ENCODE measurements around the gene CCDC88C.
A peak's percentile ranks its signal among the peaks of the same experiment; 100 is the strongest.

CCDC88C gene

DNA sequence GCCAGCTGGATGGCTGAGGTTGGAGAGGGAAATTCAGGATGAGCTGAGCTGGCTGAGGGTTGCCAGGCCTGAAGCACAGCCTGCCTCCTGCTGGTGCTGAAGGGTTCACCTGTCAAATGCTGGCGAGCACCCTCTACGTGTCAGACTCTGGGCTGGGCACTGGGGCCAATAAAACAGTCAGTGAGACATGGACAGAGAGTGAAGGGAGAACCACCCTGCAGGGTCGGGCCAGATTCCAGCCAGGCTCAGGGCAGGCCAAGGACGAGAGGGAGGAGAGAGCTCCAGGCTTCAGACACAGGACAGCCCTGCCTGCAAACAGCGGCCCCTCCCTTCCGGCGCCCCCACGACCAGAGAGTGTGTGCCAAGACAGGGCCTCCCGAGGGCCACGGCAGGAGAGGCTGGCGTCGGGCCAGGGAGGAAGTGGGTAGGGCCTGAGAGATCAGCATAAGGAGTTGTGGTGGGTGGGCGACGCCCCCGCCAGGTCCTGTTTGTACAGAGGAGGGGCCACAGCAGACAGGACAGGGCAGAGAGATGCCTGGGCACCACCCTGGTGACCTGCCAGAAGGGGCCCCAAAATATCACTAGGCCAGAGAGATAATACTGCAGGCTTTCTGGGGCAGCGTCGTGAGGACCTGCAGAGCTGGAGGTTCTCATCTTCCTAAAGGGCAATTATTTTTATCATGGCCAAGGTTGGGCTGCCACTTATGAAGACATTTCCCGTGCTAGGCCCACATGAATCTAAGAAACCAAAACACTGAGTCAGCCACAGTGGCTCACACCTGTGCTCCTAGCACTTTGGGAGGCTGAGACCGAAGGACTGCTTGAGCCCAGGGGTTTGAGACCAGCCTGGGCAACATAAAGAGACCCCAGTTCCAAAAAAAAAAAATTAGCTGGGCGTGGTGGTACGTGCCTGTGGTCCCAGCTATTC, 100.0 kb downstream of the CCDC88C start:
- no peaks in the 10 kb centered on the region for H3K9me2 ChIP-seq (ENCODE audit: low read depth, low read length)
- H3K4me2 ChIP-seq (ENCODE audit: low read length): peak overlapping the region; percentile 26
- peaks cover 93% of the 10 kb centered on the region for H3K36me3 ChIP-seq (ENCODE audit: insufficient read depth, low read length)

DNA sequence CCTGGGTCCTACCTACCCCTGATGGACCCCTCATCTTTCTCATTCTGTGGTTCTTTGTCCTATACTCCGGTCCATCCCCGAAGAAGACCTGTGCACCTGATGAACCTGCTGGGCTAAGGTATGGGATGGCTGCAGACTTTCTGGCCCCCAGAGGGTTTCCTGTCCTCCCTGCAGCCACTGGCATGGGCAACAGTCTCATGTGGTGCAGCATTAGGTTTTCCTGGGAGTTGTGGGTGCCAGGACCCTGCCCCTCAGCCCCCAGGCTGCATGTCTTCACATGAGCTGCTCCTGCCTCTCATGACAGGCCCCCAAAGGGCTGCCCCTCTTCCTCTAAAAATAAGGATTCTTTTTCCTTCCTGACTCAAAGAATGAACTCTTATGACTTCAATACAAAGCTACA, 100.9 kb downstream of the CCDC88C start:
- Histone ChIP-seq H3K79me2 (ENCODE audit: insufficient read depth, low read length) (no peaks in the 10 kb centered on the region), H3K36me3 (ENCODE audit: insufficient read depth, low read length) (peaks cover 91% of the 10 kb centered on the region), H2AFZ (ENCODE audit: low read length) (no peak overlapping the region), H3K27ac (ENCODE audit: low read depth, low read length, poor library complexity, severe bottlenecking) (peak overlapping the region; percentile 80), H3K27me3 (ENCODE audit: insufficient read depth, low read length) (no peaks in the 10 kb centered on the region), H4K20me1 (ENCODE audit: insufficient read depth, low read length) (no peaks in the 10 kb centered on the region), H3K9ac (ENCODE audit: low read length) (peak overlapping the region; percentile 32; the same call in 1 of the 2 replicates), H3K9me2 (ENCODE audit: low read depth, low read length) (no peaks in the 10 kb centered on the region), H3F3A (ENCODE audit: insufficient read depth, low read length) (no peaks in the 10 kb centered on the region), H3K4me2 (ENCODE audit: low read length) (peak overlapping the region; percentile 26; the same call in 1 of the 2 replicates), H3K4me3 (ENCODE audit: low read depth, low read length, poor library complexity, severe bottlenecking) (no peak overlapping the region), H3K4me1 (ENCODE audit: insufficient read depth, low read length, severe bottlenecking) (peaks cover 32% of the 10 kb centered on the region), H3K9me3 (ENCODE audit: low read length) (no peaks in the 10 kb centered on the region)
- TF ChIP-seq, protein P1, sequence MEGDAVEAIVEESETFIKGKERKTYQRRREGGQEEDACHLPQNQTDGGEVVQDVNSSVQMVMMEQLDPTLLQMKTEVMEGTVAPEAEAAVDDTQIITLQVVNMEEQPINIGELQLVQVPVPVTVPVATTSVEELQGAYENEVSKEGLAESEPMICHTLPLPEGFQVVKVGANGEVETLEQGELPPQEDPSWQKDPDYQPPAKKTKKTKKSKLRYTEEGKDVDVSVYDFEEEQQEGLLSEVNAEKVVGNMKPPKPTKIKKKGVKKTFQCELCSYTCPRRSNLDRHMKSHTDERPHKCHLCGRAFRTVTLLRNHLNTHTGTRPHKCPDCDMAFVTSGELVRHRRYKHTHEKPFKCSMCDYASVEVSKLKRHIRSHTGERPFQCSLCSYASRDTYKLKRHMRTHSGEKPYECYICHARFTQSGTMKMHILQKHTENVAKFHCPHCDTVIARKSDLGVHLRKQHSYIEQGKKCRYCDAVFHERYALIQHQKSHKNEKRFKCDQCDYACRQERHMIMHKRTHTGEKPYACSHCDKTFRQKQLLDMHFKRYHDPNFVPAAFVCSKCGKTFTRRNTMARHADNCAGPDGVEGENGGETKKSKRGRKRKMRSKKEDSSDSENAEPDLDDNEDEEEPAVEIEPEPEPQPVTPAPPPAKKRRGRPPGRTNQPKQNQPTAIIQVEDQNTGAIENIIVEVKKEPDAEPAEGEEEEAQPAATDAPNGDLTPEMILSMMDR (IDR thresholded peaks at IDR 0.05; ENCODE audit: low read length): no peak
- TF ChIP-seq EZH2 (IDR thresholded peaks at IDR 0.05; ENCODE audit: borderline replicate concordance, low read length): no peak

More for the DNA sequence above, 100.0 kb downstream of the CCDC88C start:
- Histone ChIP-seq H3K79me2 (ENCODE audit: insufficient read depth, low read length) (no peaks in the 10 kb centered on the region), H3K4me1 (ENCODE audit: insufficient read depth, low read length, severe bottlenecking) (peaks cover 32% of the 10 kb centered on the region), H3K27me3 (ENCODE audit: insufficient read depth, low read length) (no peaks in the 10 kb centered on the region), H3K4me3 (ENCODE audit: low read depth, low read length, poor library complexity, severe bottlenecking) (no peak overlapping the region), H3K9ac (ENCODE audit: low read length) (peak overlapping the region; percentile 32; the same call in 1 of the 2 replicates), H2AFZ (ENCODE audit: low read length) (no peak overlapping the region), H3F3A (ENCODE audit: insufficient read depth, low read length) (no peaks in the 10 kb centered on the region), H3K9me3 (ENCODE audit: low read length) (no peaks in the 10 kb centered on the region), H4K20me1 (ENCODE audit: insufficient read depth, low read length) (no peaks in the 10 kb centered on the region), H3K27ac (ENCODE audit: low read depth, low read length, poor library complexity, severe bottlenecking) (peak overlapping the region; percentile 80)
- TF ChIP-seq EZH2 (IDR thresholded peaks at IDR 0.05; ENCODE audit: borderline replicate concordance, low read length): no peak
- TF ChIP-seq, protein P1 (IDR thresholded peaks at IDR 0.05; ENCODE audit: low read length): peak; percentile 50; the same call in 1 of the 2 replicates

DNA sequence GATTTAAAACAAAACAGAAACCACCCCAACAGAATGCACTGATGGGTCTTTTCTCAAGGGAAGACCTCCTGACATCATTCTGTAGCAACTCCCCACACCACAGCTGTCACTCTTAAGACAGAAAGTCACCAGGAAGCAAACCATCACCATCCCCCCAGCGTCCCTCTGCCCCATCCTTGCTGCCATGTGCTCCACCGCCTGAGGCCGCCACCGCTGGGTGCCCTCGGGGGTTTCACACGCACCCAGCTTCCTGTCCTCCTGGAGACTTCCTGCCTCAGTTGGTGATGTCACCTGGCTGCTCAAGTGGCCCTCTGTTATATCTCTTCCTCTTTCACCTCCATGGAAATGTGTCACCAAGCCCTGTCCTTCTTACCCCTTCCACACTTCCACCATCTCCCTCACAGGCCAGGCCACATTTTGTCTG, 101.8 kb downstream of the CCDC88C start:
- H3F3A ChIP-seq (ENCODE audit: insufficient read depth, low read length): no peaks in the 10 kb centered on the region
- H4K20me1 ChIP-seq (ENCODE audit: insufficient read depth, low read length): no peaks in the 10 kb centered on the region
- peak overlapping the region; percentile 80 for H3K27ac ChIP-seq (ENCODE audit: low read depth, low read length, poor library complexity, severe bottlenecking)
- H3K4me1 ChIP-seq (ENCODE audit: insufficient read depth, low read length, severe bottlenecking): peaks cover 32% of the 10 kb centered on the region
- H3K27me3 ChIP-seq (ENCODE audit: insufficient read depth, low read length): no peaks in the 10 kb centered on the region
- no peak overlapping the region; the same call in 1 of the 2 replicates for H3K9ac ChIP-seq (ENCODE audit: low read length)
- no peaks in the 10 kb centered on the region for H3K9me3 ChIP-seq (ENCODE audit: low read length)
- TF ChIP-seq EZH2 (IDR thresholded peaks at IDR 0.05; ENCODE audit: borderline replicate concordance, low read length): no peak
- TF ChIP-seq, protein P1 (IDR thresholded peaks at IDR 0.05; ENCODE audit: low read length): peak; percentile 33; the same call in 1 of the 2 replicates
- no peaks in the 10 kb centered on the region for H3K9me2 ChIP-seq (ENCODE audit: low read depth, low read length)
- peaks cover 91% of the 10 kb centered on the region for H3K36me3 ChIP-seq (ENCODE audit: insufficient read depth, low read length)
- H3K4me2 ChIP-seq (ENCODE audit: low read length): peak overlapping the region; percentile 9; the same call in 1 of the 2 replicates
- H3K79me2 ChIP-seq (ENCODE audit: insufficient read depth, low read length): no peaks in the 10 kb centered on the region
- H3K4me3 ChIP-seq (ENCODE audit: low read depth, low read length, poor library complexity, severe bottlenecking): no peak overlapping the region
- no peak overlapping the region for H2AFZ ChIP-seq (ENCODE audit: low read length)
